NCI-H2227 (cell line): ENCODE measurements around the gene CCR5.
A peak's percentile ranks its signal among the peaks of the same experiment; 100 is the strongest.

Experiments used
- DNase-seq: peaks from one replicate; lab custom pipeline; 2025; ENCODE audit not compliant: unreplicated experiment; lab: John Stamatoyannopoulos, UW

CCR5 gene

DNA sequence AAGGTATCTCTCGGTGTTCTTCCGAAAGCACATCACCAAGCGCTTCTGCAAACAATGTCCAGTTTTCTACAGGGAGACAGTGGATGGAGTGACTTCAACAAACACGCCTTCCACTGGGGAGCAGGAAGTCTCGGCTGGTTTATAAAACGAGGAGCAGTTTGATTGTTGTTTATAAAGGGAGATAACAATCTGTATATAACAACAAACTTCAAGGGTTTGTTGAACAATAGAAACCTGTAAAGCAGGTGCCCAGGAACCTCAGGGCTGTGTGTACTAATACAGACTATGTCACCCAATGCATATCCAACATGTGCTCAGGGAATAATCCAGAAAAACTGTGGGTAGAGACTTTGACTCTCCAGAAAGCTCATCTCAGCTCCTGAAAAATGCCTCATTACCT is 12.3 kb upstream of the CCR5 start:
- no peak for DNase-seq

DNA sequence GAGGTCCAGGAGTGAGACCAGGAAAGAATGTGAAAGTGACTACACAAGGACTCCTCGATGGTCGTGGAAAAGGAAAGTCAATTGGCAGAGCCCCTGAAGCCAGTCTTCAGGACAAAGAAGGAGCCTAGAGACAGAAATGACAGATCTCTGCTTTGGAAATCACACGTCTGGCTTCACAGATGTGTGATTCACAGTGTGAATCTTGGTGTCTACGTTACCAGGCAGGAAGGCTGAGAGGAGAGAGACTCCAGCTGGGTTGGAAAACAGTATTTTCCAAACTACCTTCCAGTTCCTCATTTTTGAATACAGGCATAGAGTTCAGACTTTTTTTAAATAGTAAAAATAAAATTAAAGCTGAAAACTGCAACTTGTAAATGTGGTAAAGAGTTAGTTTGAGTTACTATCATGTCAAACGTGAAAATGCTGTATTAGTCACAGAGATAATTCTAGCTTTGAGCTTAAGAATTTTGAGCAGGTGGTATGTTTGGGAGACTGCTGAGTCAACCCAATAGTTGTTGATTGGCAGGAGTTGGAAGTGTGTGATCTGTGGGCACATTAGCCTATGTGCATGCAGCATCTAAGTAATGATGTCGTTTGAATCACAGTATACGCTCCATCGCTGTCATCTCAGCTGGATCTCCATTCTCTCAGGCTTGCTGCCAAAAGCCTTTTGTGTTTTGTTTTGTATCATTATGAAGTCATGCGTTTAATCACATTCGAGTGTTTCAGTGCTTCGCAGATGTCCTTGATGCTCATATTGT is 10.8 kb upstream of the CCR5 start:
- peak; percentile 29 for DNase-seq

DNA sequence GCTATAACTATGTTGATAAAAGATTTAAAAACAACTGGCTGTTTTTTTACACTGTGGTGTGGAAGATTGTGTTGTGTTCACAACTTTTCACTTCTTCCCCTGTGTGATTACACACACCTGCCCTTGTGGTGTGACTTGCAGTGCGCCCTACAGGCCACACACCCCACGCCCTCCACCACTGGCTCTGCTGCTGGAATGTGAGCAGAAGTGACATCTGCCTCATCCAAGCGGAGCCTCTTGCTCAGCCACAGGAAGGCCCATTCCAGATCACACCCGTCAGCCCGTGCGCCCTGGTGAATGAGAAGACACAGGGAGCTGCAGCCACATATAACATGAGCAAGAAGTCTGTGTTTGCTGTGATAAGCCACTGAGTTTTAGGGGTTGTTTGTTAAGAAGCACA is 9.8 kb upstream of the CCR5 start:
- no peak for DNase-seq

- DNase-seq, result no peak
Measured at GRCh38 chr3:46361408-46362283, 9.1 kb upstream of the CCR5 start.

DNA sequence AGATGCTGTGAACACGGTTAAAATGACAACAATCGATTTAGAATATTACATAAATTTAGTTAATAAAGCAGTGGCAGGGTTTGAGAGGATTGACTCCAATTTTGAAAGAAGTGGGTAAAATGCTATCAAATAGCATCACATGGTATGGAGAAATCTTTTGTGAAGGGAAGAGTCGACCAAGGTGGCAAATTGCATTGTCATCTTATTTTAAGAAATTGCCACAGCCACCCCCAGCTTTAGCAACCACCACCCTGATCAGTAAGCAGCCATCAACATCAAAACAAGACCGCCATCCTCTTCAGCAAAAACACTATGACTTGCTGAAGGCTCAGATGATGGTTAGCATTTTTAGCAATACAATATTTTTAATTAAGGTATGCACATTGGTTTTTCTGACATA is 5.7 kb upstream of the CCR5 start:
- DNase-seq, result no peak

- DNase-seq, result no peak
Measured at GRCh38 chr3:46365737-46366524, 4.8 kb upstream of the CCR5 start.

DNA sequence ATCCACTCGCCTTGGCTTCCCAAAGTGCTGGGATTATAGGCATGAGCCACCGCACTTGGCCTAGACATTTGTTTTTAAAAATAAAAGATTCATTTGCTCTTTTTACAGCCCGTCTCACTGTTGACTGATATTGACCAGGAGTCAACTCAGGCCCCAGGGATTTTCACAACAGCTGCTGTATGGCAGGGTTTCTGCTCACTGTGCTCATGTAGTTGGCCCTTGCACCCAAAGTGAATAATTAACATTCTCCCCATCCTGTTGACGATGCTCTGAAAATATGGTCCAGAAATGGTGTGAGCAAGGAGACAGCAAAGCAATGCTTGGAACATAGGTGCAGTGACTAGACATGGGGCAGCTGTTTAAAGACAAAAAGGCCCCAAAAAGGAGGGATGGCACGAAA is 2.9 kb upstream of the CCR5 start:
- no peak for DNase-seq

DNA sequence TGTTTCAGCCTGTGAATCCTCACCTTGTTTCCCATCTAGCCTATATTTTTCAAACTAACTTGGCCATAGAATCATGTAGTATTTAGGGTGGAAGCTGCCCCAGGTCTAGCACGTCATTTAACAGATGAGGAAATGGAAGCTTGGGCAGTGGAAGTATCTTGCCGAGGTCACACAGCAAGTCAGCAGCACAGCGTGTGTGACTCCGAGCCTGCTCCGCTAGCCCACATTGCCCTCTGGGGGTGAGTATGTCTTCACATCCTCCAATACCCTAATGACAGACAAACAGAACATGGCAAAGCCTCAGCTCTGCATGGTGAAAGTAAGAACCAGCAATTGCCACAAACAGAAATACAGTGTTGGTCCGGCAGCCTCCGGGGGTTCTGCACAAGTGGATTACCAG is 2.2 kb upstream of the CCR5 start:
- DNase-seq, result no peak

DNA sequence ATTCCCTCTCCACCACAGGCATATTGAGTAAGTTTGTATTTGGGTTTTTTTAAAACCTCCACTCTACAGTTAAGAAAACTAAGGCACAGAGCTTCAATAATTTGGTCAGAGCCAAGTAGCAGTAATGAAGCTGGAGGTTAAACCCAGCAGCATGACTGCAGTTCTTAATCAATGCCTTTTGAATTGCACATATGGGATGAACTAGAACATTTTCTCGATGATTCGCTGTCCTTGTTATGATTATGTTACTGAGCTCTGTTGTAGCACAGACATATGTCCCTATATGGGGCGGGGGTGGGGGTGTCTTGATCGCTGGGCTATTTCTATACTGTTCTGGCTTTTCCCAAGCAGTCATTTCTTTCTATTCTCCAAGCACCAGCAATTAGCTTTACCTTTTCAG is 1.6 kb upstream of the CCR5 start:
- no peak for DNase-seq

- DNase-seq, result no peak
Measured at GRCh38 chr3:46369675-46370132, 1.0 kb upstream of the CCR5 start.

DNA sequence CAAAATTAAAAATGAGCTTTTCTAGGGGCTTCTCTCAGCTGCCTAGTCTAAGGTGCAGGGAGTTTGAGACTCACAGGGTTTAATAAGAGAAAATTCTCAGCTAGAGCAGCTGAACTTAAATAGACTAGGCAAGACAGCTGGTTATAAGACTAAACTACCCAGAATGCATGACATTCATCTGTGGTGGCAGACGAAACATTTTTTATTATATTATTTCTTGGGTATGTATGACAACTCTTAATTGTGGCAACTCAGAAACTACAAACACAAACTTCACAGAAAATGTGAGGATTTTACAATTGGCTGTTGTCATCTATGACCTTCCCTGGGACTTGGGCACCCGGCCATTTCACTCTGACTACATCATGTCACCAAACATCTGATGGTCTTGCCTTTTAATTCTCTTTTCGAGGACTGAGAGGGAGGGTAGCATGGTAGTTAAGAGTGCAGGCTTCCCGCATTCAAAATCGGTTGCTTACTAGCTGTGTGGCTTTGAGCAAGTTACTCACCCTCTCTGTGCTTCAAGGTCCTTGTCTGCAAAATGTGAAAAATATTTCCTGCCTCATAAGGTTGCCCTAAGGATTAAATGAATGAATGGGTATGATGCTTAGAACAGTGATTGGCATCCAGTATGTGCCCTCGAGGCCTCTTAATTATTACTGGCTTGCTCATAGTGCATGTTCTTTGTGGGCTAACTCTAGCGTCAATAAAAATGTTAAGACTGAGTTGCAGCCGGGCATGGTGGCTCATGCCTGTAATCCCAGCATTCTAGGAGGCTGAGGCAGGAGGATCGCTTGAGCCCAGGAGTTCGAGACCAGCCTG is 984 bp downstream of the CCR5 start:
- DNase-seq, result no peak

- no peak for DNase-seq
Measured at GRCh38 chr3:46372492-46373359, 2.0 kb downstream of the CCR5 start.

DNA sequence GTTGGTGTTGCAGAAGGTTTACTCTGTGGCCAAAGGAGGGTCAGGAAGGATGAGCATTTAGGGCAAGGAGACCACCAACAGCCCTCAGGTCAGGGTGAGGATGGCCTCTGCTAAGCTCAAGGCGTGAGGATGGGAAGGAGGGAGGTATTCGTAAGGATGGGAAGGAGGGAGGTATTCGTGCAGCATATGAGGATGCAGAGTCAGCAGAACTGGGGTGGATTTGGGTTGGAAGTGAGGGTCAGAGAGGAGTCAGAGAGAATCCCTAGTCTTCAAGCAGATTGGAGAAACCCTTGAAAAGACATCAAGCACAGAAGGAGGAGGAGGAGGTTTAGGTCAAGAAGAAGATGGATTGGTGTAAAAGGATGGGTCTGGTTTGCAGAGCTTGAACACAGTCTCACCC is 4.0 kb downstream of the CCR5 start:
- no peak for DNase-seq

- DNase-seq, result no peak
Measured at GRCh38 chr3:46375218-46375617, 4.5 kb downstream of the CCR5 start.

DNA sequence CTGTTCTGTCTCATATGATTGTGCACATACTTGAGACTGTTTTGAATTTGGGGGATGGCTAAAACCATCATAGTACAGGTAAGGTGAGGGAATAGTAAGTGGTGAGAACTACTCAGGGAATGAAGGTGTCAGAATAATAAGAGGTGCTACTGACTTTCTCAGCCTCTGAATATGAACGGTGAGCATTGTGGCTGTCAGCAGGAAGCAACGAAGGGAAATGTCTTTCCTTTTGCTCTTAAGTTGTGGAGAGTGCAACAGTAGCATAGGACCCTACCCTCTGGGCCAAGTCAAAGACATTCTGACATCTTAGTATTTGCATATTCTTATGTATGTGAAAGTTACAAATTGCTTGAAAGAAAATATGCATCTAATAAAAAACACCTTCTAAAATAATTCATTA is 5.1 kb downstream of the CCR5 start:
- no peak for DNase-seq

DNA sequence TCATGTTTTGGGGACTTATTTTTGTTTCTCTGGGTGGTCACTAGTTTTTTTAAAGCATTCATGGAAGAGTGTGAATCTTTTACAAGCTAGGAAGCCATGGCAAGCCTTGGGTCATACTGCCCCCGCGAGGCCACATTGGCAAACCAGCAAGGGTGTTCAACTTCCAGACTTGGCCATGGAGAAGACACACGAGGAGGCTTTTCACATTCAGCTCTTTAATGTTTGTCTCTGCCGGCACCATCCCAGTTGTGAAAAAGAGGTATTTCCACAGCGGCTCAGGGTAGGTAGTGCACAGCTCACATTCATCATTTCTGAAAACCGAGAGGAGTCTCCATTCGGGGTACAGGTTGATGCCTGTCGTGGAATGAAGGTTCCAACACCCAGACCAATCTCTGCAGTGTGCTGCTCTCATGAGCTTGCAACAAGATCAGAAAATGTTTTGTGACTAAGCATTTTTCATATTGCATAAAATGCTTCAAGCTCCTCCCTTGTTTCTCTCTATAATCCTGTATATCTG is 7.7 kb downstream of the CCR5 start:
- DNase-seq, result peak; percentile 30

- no peak for DNase-seq
Measured at GRCh38 chr3:46380471-46381221, 9.9 kb downstream of the CCR5 start.

- DNase-seq, result no peak
Measured at GRCh38 chr3:46381625-46382024, 10.9 kb downstream of the CCR5 start.
